Fibroblast of villous mesenchyme (primary cell): ENCODE measurements around the gene MLH1. TPM values are rescaled to one million over a fixed set of nuclear protein-coding genes. Genes with fewer than 3 reads are reported as not detected.
A peak's percentile ranks its signal among the peaks of the same experiment; 100 is the strongest.

ENCODE experiments used
- DNase-seq: peaks from one replicate; pipeline ENCODE4 v3.0.0-alpha.2; 2010; ENCODE audit warnings: low read depth
- H3K4me3 ChIP-seq: 2 replicates; pipeline ENCODE4 v1.5.1; 2011; ENCODE audit warnings: low read depth, mild to moderate bottlenecking, low read length
- CTCF ChIP-seq: IDR thresholded peaks from 2 replicates; pipeline ENCODE4 v1.5.1; 2012; ENCODE audit warnings: low read depth, mild to moderate bottlenecking, low read length; ENCODE audit not compliant: insufficient read depth
- total RNA-seq: library from RNA; depleted of rRNA; stranded (reverse); fragments of >200 nt; gene quantifications from 2 replicates; pipeline ENCODE4 v1.2.3, GENCODE V29; 2012

The MLH1 gene
- total RNA-seq, 1 donor = 63.5 TPM

GRCh38 chr3:36991923-36992805 lies 1.2 kb upstream of the MLH1 start:
- peak overlapping the region; percentile 96 for H3K4me3 ChIP-seq
- TF ChIP-seq CTCF = no peak

DNA sequence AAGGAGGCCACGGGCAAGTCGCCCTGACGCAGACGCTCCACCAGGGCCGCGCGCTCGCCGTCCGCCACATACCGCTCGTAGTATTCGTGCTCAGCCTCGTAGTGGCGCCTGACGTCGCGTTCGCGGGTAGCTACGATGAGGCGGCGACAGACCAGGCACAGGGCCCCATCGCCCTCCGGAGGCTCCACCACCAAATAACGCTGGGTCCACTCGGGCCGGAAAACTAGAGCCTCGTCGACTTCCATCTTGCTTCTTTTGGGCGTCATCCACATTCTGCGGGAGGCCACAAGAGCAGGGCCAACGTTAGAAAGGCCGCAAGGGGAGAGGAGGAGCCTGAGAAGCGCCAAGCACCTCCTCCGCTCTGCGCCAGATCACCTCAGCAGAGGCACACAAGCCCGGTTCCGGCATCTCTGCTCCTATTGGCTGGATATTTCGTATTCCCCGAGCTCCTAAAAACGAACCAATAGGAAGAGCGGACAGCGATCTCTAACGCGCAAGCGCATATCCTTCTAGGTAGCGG lies 452 bp upstream of the MLH1 start, which contains the start of gene EPM2AIP1:
Gene EPM2AIP1, minus strand, starts transcription at position 326 of the 520 bp plus-strand sequence. Its CDS starts 54 bp downstream, at position 272.
- H3K4me3 ChIP-seq = peak within 1 kb of the TSS; percentile 96
- DNase-seq = no peak
- TF ChIP-seq CTCF = peak; percentile 24

More at GRCh38 chr3:36991923-36992805, 1.2 kb upstream of the MLH1 start:
- peak; percentile 74 for DNase-seq

GRCh38 chr3:37014620-37015019 lies 21.3 kb downstream of the MLH1 start:
- DNase-seq = no peak
- TF ChIP-seq CTCF = no peak
- no peak overlapping the region for H3K4me3 ChIP-seq

GRCh38 chr3:37015642-37016041 lies 22.3 kb downstream of the MLH1 start:
- TF ChIP-seq CTCF = no peak
- H3K4me3 ChIP-seq = no peak overlapping the region
- no peak for DNase-seq

- no peak for TF ChIP-seq CTCF
- no peak for DNase-seq
- H3K4me3 ChIP-seq = no peak overlapping the region
Measured at GRCh38 chr3:37016903-37017302, 23.6 kb downstream of the MLH1 start.

- no peak for DNase-seq
- no peak for TF ChIP-seq CTCF
- no peak overlapping the region for H3K4me3 ChIP-seq
Measured at GRCh38 chr3:37017683-37018082, 24.4 kb downstream of the MLH1 start.
